ENCODE measurements around the gene TPD52L2. TPM values are rescaled to one million over a fixed set of nuclear protein-coding genes. Genes with fewer than 3 reads are reported as not detected.

Gene TPD52L2
- total RNA-seq = 85.0 and 88.1 TPM in 2 replicates
- long read RNA-seq, full-length matches to known transcripts = 438 of 479 reads
- long read RNA-seq, partial matches to known transcripts = 18 of 479 reads
- long read RNA-seq, other reads (novel, unspliced or antisense) = 23 of 479 reads

DNA sequence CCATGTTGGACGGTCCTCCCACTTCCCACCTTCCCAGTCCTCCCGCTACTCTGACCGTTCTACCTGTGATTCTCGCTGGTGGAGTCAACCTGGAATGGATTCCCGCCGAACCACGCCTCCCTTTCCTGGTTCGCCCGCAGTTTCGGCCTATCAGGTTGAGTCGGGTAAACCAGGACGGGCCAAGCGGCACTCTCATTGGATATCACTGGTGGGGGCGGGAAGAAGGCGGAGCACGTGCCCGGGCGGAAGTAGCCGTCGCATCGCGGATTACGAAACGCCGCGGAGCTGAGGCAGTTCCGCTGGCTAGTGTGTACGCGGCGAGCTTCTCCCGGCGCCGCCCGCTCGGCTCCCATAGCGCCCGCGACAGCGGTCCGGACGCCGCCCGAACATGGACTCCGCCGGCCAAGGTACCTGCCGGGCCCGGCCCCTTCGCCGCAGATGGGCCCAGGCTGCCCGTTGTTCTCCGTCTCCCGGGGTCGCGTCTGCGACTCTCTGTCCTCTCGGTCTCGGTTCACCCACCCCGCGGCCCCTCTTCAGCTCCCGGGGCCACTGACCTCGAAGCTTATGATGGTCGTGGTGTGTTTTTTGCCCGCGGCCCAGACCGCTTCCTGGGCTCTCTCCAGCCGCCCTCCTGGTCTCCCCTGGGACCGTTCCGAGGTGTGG lies at the start of gene TPD52L2:
TPD52L2 (plus strand) TSS at position 293 of the 663 bp plus-strand sequence; CDS start at position 389, 96 bp downstream.
- Mint-ChIP-seq H3K4me1 (ENCODE audit: low read depth) (peaks cover 14% of the 10 kb centered on the region), H3K4me3 (ENCODE audit: low read depth) (peak within 1 kb of the TSS; percentile 94)

DNA sequence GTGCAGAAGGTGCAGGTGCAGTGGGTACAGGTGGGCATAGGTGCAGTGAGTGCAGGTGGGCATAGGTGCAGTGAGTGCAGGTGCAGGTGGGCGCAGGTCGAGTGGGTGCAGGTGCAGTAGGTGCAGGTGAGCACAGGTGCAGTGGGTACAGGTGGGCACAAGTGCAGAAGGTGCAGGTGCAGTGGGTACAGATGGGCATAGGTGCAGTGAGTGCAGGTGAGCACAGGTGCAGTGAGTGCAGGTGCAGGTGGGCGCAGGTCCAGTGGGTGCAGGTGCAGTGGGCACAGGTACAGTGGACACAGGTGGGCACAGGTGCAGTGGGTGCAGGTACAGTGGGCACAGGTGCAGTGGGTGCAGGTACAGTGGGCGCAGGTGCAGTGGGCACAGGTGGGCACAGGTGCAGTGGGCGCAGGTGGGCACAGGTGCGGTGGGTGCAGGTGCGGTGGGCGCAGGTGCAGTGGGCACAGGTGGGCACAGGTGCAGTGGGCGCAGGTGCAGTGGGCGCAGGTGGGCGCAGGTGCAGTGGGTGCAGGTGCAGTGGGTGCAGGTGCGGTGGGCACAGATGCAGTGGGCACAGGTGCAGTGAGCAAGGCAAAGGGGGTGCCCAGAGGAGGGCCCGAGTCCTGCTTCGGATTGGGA lies 49.3 kb upstream of the TPD52L2 start:
- Mint-ChIP-seq H3K4me3 (ENCODE audit: low read depth) (no peak overlapping the region), H3K27ac (no peak overlapping the region), H3K36me3 (ENCODE audit: insufficient read depth) (no peaks in the 10 kb centered on the region), H3K4me1 (ENCODE audit: low read depth) (peaks cover 7% of the 10 kb centered on the region), H3K27me3 (no peaks in the 10 kb centered on the region), H3K9me3 (ENCODE audit: low read depth) (no peaks in the 10 kb centered on the region)
- TF ChIP-seq CTCF (IDR thresholded peaks at IDR 0.05; ENCODE audit: unreplicated experiment) = no peak
- DNase-seq (ENCODE audit: low spot score, unreplicated experiment) = no peak

More for the DNA sequence above, at the start of gene TPD52L2:
- Mint-ChIP-seq H3K27ac (peak within 1 kb of the TSS; percentile 99), H3K36me3 (ENCODE audit: insufficient read depth) (peaks cover 6% of the 10 kb centered on the region), H3K9me3 (ENCODE audit: low read depth) (no peaks in the 10 kb centered on the region), H3K27me3 (no peaks in the 10 kb centered on the region)
- peak; percentile 96 for DNase-seq (ENCODE audit: low spot score, unreplicated experiment)
- no peak for TF ChIP-seq CTCF (IDR thresholded peaks at IDR 0.05; ENCODE audit: unreplicated experiment)

DNA sequence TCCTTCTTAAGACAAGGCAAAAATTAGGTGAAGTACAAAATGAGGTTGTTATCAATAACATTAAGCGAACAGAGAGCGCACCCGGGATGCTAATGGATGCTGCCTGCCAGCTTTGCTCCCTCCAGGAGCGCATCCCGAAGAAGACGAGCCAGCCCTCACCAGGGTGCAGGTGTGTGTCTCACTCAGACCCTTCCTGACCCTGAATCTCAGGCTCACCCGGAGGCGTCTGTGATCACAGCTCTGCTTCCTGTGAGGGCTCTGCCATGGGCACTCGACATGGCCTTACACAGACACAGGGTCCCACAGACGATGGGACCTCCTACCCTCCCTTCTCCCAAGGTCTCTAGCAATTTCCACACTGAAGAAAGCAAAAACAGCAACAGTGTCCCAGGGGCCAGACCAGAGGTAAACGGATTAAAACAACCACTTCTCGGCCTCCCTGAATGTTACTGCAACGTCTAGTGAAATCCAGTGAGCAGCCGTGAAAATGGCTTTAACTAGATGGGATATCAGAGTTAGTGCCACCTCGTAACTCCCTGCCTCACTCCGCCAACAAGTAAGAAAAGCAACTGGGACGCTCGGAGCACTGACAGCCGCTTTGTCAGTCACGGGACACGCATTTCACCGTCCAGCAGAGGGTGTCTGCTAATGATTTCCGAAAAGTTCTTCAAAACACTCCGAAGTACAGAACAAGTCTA lies 45.7 kb upstream of the TPD52L2 start:
- Mint-ChIP-seq H3K27ac (peak overlapping the region; percentile 39), H3K36me3 (ENCODE audit: insufficient read depth) (peaks cover 2% of the 10 kb centered on the region), H3K4me1 (ENCODE audit: low read depth) (peaks cover 16% of the 10 kb centered on the region), H3K4me3 (ENCODE audit: low read depth) (no peak overlapping the region), H3K9me3 (ENCODE audit: low read depth) (no peaks in the 10 kb centered on the region), H3K27me3 (no peaks in the 10 kb centered on the region)
- no peak for DNase-seq (ENCODE audit: low spot score, unreplicated experiment)
- TF ChIP-seq CTCF (IDR thresholded peaks at IDR 0.05; ENCODE audit: unreplicated experiment) = peak; percentile 18

DNA sequence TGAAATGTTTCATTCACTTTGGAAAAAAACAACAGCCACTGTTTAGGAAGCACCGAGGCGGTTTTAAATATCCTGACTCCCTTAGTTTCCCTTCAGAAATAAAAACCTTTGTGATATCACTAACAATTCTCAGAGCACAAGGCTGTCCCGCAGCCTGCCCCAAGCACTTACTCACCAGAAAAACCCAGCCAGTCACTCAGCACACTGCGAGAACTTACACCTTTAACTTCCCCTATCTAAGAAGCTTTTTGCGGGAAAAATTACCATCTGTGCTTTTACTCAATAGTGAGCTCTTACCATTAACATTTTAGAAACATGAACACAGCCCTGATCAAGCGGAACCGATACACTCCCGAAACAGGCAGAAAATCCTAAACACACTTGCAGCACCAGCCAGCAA lies 43.3 kb upstream of the TPD52L2 start:
- no peaks in the 10 kb centered on the region for H3K27me3 Mint-ChIP-seq
- H3K4me3 Mint-ChIP-seq (ENCODE audit: low read depth) = no peak overlapping the region
- DNase-seq (ENCODE audit: low spot score, unreplicated experiment) = no peak
- no peaks in the 10 kb centered on the region for H3K9me3 Mint-ChIP-seq (ENCODE audit: low read depth)
- TF ChIP-seq CTCF (IDR thresholded peaks at IDR 0.05; ENCODE audit: unreplicated experiment) = no peak
- H3K4me1 Mint-ChIP-seq (ENCODE audit: low read depth) = peaks cover 19% of the 10 kb centered on the region
- H3K36me3 Mint-ChIP-seq (ENCODE audit: insufficient read depth) = peaks cover 2% of the 10 kb centered on the region
- H3K27ac Mint-ChIP-seq = no peak overlapping the region

DNA sequence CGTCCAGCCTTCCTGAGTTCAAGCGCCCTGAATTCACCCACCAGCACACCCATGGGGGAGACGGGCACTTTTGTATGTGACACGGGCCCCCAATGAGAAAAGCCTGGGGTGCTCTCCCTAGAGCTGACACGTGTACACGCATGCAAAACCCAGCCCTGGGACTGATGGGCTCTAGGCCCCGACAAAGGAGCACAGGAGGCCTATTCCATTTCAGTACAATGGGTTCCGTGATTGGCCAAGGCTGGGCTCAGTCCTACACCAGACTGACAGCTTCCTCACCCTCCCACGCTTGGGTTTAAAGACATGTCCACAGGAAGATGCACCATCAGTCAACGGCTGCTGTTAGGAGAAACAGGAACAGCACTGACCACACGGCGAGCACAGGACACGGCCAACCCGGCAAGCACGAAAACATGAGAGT lies 42.8 kb upstream of the TPD52L2 start:
- Mint-ChIP-seq H3K4me3 (ENCODE audit: low read depth) (no peak overlapping the region), H3K27me3 (no peaks in the 10 kb centered on the region), H3K4me1 (ENCODE audit: low read depth) (peaks cover 19% of the 10 kb centered on the region), H3K27ac (no peak overlapping the region), H3K36me3 (ENCODE audit: insufficient read depth) (peaks cover 2% of the 10 kb centered on the region), H3K9me3 (ENCODE audit: low read depth) (no peaks in the 10 kb centered on the region)
- no peak for TF ChIP-seq CTCF (IDR thresholded peaks at IDR 0.05; ENCODE audit: unreplicated experiment)
- no peak for DNase-seq (ENCODE audit: low spot score, unreplicated experiment)
